ENCODE data around the gene ITPR2.
"Not testable (repeated sequence)": the region's sequence is repeated elsewhere in the genome, so short reads cannot be mapped to it uniquely, and the experiment has no call there.

The ITPR2 gene

GRCh38 chr12:26314103-26314502 lies 518.9 kb downstream of the ITPR2 start:
- DNase-seq, result not testable (repeated sequence)

- DNase-seq, result not testable (repeated sequence)
Measured at GRCh38 chr12:26310489-26310888, 522.5 kb downstream of the ITPR2 start.

GRCh38 chr12:26309634-26310033 lies 523.4 kb downstream of the ITPR2 start:
- no peak for DNase-seq

- DNase-seq, result no peak
Measured at GRCh38 chr12:26304273-26304672, 528.7 kb downstream of the ITPR2 start.

- DNase-seq, result no peak
Measured at GRCh38 chr12:26303418-26303817, 529.6 kb downstream of the ITPR2 start.

- no peak for DNase-seq
Measured at GRCh38 chr12:26302776-26303175, 530.2 kb downstream of the ITPR2 start.

GRCh38 chr12:26299751-26300150 lies 533.2 kb downstream of the ITPR2 start:
- no peak for DNase-seq

- DNase-seq, result no peak
Measured at GRCh38 chr12:26298785-26299621, 534.0 kb downstream of the ITPR2 start.

GRCh38 chr12:26297396-26298070 lies 535.5 kb downstream of the ITPR2 start:
- DNase-seq, result no peak

GRCh38 chr12:26295001-26295400 lies 538.0 kb downstream of the ITPR2 start:
- DNase-seq, result no peak

- DNase-seq, result no peak
Measured at GRCh38 chr12:26293612-26294011, 539.4 kb downstream of the ITPR2 start.

- no peak for DNase-seq
Measured at GRCh38 chr12:26292596-26292995, 540.4 kb downstream of the ITPR2 start.

GRCh38 chr12:26290565-26290964 lies 542.4 kb downstream of the ITPR2 start:
- no peak for DNase-seq

GRCh38 chr12:26287671-26288381 lies 545.2 kb downstream of the ITPR2 start:
- peak in 9 of 56 donors; percentile 15 to 41 (median 21) for DNase-seq
